Smooth muscle cell (in vitro differentiated cells): ENCODE data around the gene NBPF6. TPM values are rescaled to one million over a fixed set of nuclear protein-coding genes. Genes with fewer than 3 reads are reported as not detected.
"Not testable (repeated sequence)": the region's sequence is repeated elsewhere in the genome, so short reads cannot be mapped to it uniquely, and the experiment has no call there.

Experiments
- DNase-seq: peaks from one replicate; lab custom pipeline; 2025; ENCODE audit not compliant: unreplicated experiment; lab: John Stamatoyannopoulos, UW
- H2AFZ ChIP-seq: fragments of 200-600 bp; sonication (generic); 2 replicates; pipeline ENCODE4 v1.6.0; 2016; ENCODE audit warnings: antibody characterized with exemption, low read depth, mild to moderate bottlenecking
- H3F3A ChIP-seq: fragments of 200-600 bp; sonication (generic); 2 replicates; pipeline ENCODE4 v1.6.0; 2017; ENCODE audit warnings: antibody characterized with exemption, low read depth
- H3K27ac ChIP-seq: fragments of 200-600 bp; sonication (generic); 2 replicates; pipeline ENCODE4 v1.5.1; 2016; ENCODE audit warnings: low read depth, mild to moderate bottlenecking
- H3K27me3 ChIP-seq: fragments of 200-600 bp; sonication (generic); 2 replicates; pipeline ENCODE4 v1.6.1; 2016; ENCODE audit warnings: low read depth, mild to moderate bottlenecking
- H3K36me3 ChIP-seq: fragments of 200-600 bp; sonication (generic); 2 replicates; pipeline ENCODE4 v1.5.1; 2016; ENCODE audit warnings: low read depth
- H3K4me1 ChIP-seq: fragments of 200-600 bp; sonication (generic); 2 replicates; pipeline ENCODE4 v1.5.1; 2016; ENCODE audit warnings: low read depth
- H3K4me2 ChIP-seq: fragments of 200-600 bp; sonication (generic); 2 replicates; pipeline ENCODE4 v1.6.0; 2016; ENCODE audit warnings: mild to moderate bottlenecking
- H3K4me3 ChIP-seq: fragments of 200-600 bp; sonication (generic); 2 replicates; pipeline ENCODE4 v1.5.1; 2016; ENCODE audit warnings: mild to moderate bottlenecking
- H3K79me2 ChIP-seq: fragments of 200-600 bp; sonication (generic); 2 replicates; pipeline ENCODE4 v1.6.0; 2016; ENCODE audit warnings: low read depth, mild to moderate bottlenecking
- H3K9ac ChIP-seq: fragments of 200-600 bp; sonication (generic); 2 replicates; pipeline ENCODE4 v1.6.0; 2016; ENCODE audit warnings: low read depth
- H3K9me3 ChIP-seq: fragments of 200-600 bp; sonication (generic); replicated peaks from 2 replicates; pipeline ENCODE4 v1.5.1; 2016; ENCODE audit warnings: low read depth
- H4K20me1 ChIP-seq: fragments of 200-600 bp; sonication (generic); 2 replicates; pipeline ENCODE4 v1.6.0; 2016; ENCODE audit warnings: low read depth
- WGBS: methylation state at CpG from one replicate; pipeline ENCODE4 v1.1.7; 2016; ENCODE audit warnings: low lambda C conversion rate; 5-methylcytosine and 5-hydroxymethylcytosine counted together
- polyA plus RNA-seq: library from polyadenylated mRNA; unstranded; fragments of >200 nt; fragmentation: Nextera tagmentation; extraction: Ambion mirVana; gene quantifications from 2 replicates; pipeline ENCODE4 v1.2.1, GENCODE V29; 2016
- total RNA-seq: library from RNA; depleted of rRNA; stranded (reverse); fragments of >200 nt; gene quantifications from 2 replicates; pipeline ENCODE4 v1.2.3, GENCODE V29; 2014

The NBPF6 gene, protein sequence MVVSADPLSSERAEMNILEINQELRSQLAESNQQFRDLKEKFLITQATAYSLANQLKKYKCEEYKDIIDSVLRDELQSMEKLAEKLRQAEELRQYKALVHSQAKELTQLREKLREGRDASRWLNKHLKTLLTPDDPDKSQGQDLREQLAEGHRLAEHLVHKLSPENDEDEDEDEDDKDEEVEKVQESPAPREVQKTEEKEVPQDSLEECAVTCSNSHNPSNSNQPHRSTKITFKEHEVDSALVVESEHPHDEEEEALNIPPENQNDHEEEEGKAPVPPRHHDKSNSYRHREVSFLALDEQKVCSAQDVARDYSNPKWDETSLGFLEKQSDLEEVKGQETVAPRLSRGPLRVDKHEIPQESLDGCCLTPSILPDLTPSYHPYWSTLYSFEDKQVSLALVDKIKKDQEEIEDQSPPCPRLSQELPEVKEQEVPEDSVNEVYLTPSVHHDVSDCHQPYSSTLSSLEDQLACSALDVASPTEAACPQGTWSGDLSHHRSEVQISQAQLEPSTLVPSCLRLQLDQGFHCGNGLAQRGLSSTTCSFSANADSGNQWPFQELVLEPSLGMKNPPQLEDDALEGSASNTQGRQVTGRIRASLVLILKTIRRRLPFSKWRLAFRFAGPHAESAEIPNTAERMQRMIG
- total RNA-seq = not detected in 2 replicates
- polyA plus RNA-seq = not detected in 2 replicates

DNA sequence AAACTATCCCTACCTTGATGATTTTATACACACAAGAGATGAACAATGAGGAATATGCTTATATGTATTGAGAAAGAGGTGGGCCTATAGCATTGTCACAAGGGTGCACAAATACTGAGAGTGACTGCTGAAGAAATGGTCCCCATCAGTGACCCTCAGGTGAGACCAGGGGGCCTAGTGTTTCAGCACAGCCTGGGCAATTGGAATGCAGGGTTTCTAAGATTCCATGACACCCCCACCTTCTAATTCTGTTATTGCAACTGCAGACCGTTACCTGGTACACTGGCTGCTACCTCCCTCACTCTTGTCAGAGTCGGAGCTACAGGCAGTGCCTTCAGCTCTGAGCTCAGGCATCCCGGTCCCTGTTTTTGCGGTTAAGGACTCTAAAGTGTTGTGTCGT lies at the start of gene NBPF6:
Gene NBPF6 (plus strand): TSS at position 301 of the 400 bp plus-strand sequence. CDS start 259 bp downstream, outside the sequence.
- WGBS = 100% methylated on average over 1 of the region's 5 CpGs
- H3K27ac ChIP-seq, H3F3A ChIP-seq, H3K9me3 ChIP-seq, H3K4me2 ChIP-seq, H3K9ac ChIP-seq, DNase-seq, H3K4me3 ChIP-seq, H3K36me3 ChIP-seq, H3K79me2 ChIP-seq, H2AFZ ChIP-seq, H3K27me3 ChIP-seq, H3K4me1 ChIP-seq, H4K20me1 ChIP-seq: not testable (repeated sequence)

- not testable (repeated sequence) for H3K4me3 ChIP-seq, H3K4me2 ChIP-seq, H3K27me3 ChIP-seq, H3K27ac ChIP-seq, H4K20me1 ChIP-seq, H3K9ac ChIP-seq, H3K79me2 ChIP-seq, DNase-seq, H3K36me3 ChIP-seq, H3K4me1 ChIP-seq, H3K9me3 ChIP-seq, H3F3A ChIP-seq, H2AFZ ChIP-seq
- WGBS = no CpG with 5 or more reads among the region's 6 CpGs
These were observed 38.9 kb upstream of the NBPF6 start for GRCh38 chr1:108411098-108411833.

DNA sequence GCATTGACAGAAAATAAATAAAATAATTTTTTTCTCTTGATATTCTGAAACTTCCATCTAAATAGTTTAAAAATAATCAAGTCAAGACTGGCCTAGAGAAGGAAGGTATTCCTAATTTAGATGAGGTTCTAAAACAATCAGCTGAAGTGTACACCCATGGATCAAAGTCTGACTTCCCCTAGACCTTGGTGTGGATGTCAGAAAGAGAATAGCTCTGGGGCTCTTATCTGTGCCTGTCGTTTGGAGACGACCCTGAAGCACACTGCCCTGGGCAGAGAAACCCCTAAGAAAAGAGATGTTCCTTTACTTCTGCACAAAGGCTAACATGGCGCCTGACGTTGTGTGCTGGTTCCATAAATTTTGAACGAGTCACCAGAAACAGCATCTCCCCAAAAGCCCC lies 30.0 kb upstream of the NBPF6 start:
- DNase-seq, H3K9ac ChIP-seq, H3K9me3 ChIP-seq, H3K4me2 ChIP-seq, H3K79me2 ChIP-seq, H3K4me1 ChIP-seq, H3K27me3 ChIP-seq, H3K4me3 ChIP-seq, H3F3A ChIP-seq, H4K20me1 ChIP-seq, H3K27ac ChIP-seq, H2AFZ ChIP-seq, H3K36me3 ChIP-seq: not testable (repeated sequence)
- no CpG with 5 or more reads among the region's 5 CpGs for WGBS

DNA sequence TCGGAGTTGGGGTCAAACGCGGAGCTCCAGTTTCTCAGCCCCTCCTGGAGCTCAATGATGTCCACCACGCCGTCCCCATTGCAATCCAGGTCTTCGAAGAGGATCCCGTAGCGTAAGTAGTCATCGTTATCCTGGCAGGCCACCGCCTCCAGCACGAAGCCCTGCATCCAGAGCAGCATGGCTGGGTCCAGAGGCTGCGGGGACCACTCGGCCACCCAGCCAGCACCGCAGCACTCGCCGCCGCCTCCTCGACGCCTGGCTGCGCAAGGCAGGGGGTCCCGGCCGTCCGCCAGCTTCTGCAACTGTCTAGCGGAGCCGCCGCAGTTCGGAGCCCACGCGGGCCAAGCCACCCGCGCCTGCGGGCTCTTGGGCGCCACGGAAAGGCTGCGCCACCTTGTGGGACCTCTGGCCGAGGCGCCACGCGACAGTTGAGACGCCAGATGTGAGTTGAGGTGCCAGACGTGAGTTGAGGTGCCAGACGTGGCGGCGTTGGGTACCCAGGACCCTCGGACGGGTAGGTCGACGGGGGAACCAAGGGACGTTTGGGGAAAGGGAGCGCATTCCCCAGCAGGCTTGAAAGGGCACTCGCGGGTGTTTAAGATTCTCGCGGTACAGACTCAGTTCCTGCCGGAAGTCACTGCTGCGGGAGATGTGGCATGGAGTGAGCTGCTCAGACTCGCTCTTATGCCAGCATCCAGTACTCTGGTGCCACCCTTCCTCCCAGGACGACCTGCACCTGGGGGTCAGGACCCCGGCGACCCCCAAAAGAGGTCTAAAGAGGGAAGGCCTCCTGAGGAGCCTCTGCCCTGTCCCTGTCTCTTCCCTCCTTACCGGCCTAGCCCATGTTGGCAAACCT lies 28.9 kb upstream of the NBPF6 start:
- no CpG with 5 or more reads among the region's 61 CpGs for WGBS
- DNase-seq, H3K27ac ChIP-seq, H3K36me3 ChIP-seq, H3K4me2 ChIP-seq, H3K4me3 ChIP-seq, H3F3A ChIP-seq, H3K4me1 ChIP-seq, H3K9ac ChIP-seq, H3K79me2 ChIP-seq, H3K27me3 ChIP-seq, H3K9me3 ChIP-seq, H2AFZ ChIP-seq, H4K20me1 ChIP-seq: not testable (repeated sequence)

DNA sequence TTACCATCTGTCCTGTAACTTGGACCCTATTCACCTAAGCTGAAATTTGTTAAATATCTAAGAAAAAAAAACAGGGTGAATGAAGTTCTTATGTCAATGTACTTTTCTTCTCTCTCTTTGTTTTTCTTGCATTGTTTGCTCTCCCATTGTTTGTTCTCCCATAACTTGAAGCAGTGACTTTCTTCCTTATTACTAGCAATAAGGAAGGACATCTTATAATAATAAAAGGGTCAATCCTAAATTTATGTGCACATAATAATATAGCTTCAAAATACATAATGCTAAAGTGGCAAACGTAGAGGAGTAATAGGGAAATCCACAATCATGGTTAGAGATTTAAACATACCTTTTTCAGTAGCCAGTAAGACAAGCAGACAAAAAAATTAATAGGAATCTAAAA lies 23.3 kb upstream of the NBPF6 start:
- not testable (repeated sequence) for H2AFZ ChIP-seq, H4K20me1 ChIP-seq, H3K4me1 ChIP-seq, H3K27ac ChIP-seq, H3K36me3 ChIP-seq, DNase-seq, H3K27me3 ChIP-seq, H3F3A ChIP-seq, H3K9me3 ChIP-seq, H3K9ac ChIP-seq, H3K4me2 ChIP-seq, H3K79me2 ChIP-seq, H3K4me3 ChIP-seq
- 86% methylated on average over 1 of the region's 1 CpG for whole genome bisulfite sequencing

GRCh38 chr1:108432002-108432401 lies 18.1 kb upstream of the NBPF6 start:
- not testable (repeated sequence) for DNase-seq, H3K27ac ChIP-seq, H3K79me2 ChIP-seq, H3K4me1 ChIP-seq, H4K20me1 ChIP-seq, H2AFZ ChIP-seq, H3K36me3 ChIP-seq, H3K9ac ChIP-seq, H3K9me3 ChIP-seq, H3F3A ChIP-seq, H3K4me3 ChIP-seq, H3K27me3 ChIP-seq, H3K4me2 ChIP-seq
- WGBS = no CpG with 5 or more reads among the region's 11 CpGs

GRCh38 chr1:108433404-108433803 lies 16.7 kb upstream of the NBPF6 start:
- WGBS = no CpG with 5 or more reads among the region's 3 CpGs
- DNase-seq = not testable (repeated sequence)

GRCh38 chr1:108438536-108438935 lies 11.6 kb upstream of the NBPF6 start:
- not testable (repeated sequence) for H3K9ac ChIP-seq, H3K4me3 ChIP-seq, H3F3A ChIP-seq, H3K9me3 ChIP-seq, H3K27ac ChIP-seq, H4K20me1 ChIP-seq, DNase-seq, H3K36me3 ChIP-seq, H3K27me3 ChIP-seq, H3K79me2 ChIP-seq, H3K4me1 ChIP-seq, H3K4me2 ChIP-seq, H2AFZ ChIP-seq

More at GRCh38 chr1:108433404-108433803, 16.7 kb upstream of the NBPF6 start:
- not testable (repeated sequence) for H3K27ac ChIP-seq, H3K9me3 ChIP-seq, H4K20me1 ChIP-seq, H3K79me2 ChIP-seq, H2AFZ ChIP-seq, H3K9ac ChIP-seq, H3K36me3 ChIP-seq, H3K27me3 ChIP-seq, H3F3A ChIP-seq, H3K4me1 ChIP-seq, H3K4me3 ChIP-seq, H3K4me2 ChIP-seq
